ENCODE results near the gene CUL3.

The CUL3 gene

DNA sequence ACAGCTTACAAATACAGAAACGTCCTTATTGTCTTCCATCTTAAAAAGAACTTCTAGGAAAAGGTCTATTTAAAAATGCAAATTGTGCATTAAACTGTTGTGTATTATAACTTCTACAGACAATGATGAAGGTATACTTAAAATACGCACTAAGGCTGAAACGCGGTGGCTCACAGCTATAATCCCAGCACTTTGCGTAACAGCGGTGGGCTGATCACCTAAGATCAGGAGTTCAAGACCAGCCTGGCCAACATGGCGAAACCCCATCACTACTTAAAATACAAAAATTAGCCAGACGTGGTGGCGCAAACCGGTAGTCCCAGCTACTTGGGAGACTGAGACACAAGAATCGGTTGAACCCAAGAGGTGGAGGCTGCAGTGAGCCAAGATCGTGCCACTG, 4.9 kb downstream of the CUL3 start:
- no peak for DNase-seq (ENCODE audit: low read depth)

DNA sequence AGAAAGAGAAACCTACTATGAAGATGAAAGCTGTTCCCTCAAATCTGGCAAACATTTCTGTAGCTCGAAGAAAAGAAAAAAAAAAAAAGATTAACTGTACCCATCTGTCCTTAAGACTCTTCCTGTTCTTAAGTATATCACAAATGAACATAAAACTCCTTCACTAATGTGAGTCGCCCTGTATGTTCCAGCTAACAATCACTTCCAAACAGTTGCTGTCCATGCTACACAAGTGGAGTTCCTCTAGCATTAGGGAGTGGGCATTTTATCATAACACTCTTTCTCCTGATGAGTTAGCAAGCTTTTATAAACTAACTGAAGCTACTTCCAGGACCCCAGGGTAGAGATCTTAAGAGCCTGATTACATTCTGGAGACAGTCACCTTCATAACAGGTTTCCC, 5.8 kb downstream of the CUL3 start:
- no peak for DNase-seq (ENCODE audit: low read depth)

DNA sequence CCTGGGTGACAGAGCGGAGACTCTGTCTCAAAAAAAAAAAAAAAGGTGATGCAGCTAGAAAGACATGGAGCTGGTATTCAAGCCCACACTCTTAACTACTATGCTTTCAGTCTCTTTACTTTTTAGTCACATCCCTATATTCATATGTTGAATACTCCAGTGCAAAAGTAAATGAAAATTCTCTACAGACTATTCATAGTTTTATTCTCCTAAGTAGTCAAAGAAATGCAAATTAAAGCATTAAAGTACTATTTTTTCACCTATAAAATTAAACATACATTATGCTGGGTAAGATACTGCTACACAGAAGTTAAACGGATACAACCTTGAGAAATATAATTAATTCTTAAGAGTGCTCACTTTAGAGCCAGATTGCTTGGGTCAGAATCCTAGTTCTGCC, 7.6 kb downstream of the CUL3 start:
- no peak for DNase-seq (ENCODE audit: low read depth)

DNA sequence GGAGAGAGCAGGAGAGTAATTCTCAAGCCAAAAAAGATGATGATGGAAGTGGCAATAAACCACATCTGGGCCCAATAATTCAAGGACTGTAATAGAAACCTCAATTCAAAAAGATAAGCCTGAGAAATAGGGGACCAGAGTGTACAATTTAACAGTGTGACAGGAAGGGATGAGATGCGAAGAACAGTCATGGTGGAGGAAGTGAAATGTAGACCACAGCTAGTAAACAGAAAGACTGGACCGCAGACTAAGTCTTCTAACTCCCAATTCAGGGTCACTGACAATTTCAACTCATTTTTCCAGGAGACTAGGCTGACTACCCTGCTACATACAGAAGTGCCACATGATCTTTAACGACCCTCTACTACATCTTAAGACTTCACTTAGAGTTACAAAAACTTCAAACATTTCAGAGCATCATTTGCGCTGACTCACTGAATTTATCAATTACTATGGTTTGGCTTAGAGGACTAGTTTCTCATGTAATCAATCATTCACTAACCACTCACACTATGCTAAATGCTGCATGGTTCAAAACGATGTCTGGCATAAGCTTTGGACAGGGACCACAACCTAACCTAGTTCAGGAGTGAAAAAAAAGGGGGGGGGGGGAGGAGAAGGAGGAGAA, 9.0 kb downstream of the CUL3 start:
- no peak for DNase-seq (ENCODE audit: low read depth)

DNA sequence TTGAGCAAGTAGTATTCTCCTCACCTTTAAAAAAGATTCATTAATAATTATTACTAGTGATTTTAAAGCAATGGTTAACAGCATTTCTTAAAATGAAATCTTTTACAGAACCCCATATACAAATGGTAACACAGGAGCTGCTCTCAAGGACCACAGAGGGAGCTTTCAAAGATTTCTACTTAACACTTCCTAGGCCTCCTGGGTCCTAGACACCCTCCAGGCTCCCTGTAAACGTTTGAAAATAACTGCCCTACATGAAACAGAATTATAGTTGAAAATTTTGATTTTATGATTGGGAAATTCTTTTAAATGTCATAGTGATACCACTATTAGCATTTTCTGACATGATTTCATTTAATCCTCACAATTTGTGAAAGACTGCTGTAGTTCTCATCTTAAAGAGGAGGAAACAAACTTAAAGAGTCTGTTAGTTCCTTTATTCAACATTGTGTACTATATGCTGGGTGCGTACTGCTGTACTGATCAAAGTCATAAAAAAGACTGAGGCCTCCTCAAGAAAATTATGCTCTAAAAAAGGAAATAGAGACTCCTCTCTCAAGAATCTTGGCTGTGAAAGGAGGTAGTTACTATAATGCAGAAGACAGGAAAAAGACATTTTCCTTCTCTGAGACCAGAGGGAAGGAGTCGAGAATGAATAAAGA, 10.6 kb downstream of the CUL3 start:
- no peak for DNase-seq (ENCODE audit: low read depth)

DNA sequence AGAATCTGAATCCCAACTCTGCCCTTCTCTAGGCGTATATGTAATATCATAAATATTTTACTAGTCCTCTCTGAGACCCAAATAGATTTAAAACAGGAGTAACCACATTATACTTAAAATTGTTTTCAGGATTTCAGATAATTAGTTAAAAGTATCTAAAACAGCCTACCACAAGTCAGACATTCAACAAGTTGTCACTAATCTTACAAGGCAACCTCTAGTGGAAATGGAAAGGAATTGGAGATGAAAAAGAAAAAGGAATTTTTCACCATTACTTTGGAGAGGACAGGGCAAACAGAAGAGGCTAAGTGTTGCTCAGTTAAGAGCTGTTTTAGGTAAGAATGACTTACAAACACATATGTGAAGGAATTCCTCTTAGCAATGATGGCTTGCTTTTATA, 11.4 kb downstream of the CUL3 start:
- DNase-seq (ENCODE audit: low read depth): no peak

DNA sequence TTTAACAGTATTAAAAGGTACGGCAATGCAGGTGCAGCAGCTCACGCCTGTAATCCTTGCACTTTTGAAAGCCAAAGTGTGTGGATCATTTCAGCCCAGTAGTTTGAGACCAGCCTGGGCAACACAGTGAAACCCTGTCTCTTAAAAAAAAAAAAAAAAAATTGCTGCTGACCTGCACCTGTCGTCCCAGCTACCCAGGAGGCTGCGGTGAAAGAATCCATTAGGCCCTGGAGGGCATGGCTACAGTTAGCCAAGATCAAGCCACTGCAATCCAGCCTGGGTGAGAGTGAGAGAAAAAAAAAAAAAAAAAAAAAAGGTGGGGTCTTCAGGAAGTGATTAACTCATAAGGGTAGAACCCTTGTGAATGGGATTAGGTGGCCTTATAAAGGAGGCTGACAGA, 12.8 kb downstream of the CUL3 start:
- no peak for DNase-seq (ENCODE audit: low read depth)

DNA sequence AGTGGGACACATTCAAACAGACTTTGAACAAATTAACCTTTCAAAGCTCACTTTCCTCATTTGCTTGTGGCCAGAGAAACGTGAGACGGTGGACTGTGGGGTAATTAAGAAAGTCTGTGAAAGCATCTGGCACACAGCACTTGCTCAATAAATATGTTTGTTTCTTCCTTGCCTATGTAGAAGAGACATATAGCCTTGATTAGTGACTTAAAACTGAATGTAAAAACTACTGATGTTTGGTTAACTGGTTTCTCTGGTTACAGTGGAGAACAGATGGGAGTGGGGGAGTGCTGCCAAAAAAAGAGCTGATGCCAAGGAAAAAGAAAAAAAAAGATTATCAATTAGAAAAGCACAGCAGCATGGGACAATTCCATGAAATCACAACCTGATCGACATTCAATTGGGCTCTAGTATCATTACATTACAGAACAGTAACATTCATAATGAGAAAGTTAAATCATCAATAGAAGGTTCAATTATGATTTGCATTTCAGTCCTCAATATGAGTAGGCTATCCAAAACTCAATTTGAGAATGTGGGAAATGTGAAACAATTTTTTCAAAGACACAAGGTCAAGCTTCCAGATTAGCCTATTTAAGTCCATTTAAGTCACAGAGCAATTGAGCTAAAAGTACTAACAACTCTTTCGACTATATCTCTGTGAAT, 14.7 kb downstream of the CUL3 start:
- DNase-seq (ENCODE audit: low read depth): no peak

DNA sequence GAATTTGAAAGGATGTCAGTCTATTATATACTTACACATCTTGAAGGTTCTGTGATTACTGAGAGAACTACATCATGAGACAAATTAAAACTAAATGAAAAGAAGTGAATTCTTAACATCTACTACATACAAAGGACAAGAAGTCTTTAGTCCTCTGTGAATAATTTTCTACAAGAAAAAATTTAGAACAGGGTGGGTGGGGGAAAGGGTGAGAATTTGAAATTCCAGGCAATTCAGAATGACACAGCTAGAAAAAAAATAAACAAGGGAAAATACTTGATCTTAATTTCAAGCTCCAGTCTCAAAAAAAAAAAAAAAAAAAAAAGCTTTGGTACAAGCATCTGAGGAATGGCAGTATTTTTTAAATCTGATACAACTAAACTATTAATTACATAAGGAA, 15.5 kb downstream of the CUL3 start:
- DNase-seq (ENCODE audit: low read depth): no peak

DNA sequence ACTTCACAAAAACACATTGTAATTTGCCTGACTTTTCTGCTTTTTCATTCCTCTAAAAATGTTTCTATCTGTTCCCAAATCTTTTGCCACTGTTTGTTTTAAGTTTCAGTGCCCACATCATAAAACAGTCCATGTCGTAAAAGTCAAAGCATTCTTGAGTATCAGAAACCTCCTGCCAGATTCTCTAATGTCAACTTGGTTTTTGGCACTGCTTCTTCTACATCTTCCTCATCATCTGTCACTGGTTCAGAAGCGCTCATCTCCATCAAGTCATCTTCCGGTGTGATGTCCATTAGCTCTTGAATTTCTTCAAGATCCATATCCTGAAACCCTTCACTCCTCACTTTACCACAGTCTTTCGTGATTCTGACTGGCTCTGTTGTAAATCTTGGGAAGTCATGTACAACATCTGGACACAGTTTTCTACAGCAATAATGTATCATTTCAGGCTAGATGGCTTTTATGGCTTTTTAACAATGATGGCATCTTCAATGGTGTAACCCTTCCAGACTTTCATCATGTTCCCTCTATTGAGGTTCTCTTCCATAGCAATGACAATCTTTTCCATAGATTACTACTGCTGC, 19.6 kb downstream of the CUL3 start:
- DNase-seq (ENCODE audit: low read depth): no peak

DNA sequence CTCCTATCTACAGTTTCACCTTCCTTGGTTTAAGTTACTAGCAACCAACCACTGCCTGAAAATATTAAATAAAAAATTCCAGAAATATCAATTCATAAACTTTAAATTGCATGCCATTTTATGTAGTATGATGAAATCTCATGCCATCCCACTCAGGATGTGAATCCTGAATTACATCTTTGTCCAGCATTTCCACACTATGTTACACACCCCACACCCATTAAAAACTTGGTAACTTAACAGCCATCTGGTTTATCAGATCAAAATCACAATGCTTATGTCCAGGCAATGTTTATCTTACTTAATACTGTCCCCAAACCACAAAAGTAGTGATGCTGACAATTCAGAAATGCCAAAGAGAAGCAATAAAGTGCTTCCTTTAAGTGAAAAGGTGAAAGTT, 21.6 kb downstream of the CUL3 start:
- DNase-seq (ENCODE audit: low read depth): no peak

DNA sequence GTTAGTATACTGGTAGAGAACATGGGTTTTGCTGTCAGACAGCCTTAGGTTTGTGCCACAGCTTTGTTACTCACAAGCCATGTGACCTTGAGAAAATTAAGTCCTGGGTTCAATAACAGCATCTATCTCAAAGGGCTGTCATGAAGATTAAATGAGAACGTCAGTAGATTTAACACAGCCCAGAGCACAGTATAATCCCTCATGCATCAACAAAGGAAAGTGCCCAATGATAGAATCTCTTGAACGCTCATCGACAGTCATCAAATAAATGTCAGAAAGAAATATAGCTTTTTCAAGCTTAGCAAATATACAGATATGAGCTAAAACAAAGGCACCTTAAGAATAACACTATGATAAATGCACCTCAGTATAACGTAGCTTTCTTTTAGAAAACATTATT, 22.3 kb downstream of the CUL3 start:
- DNase-seq (ENCODE audit: low read depth): no peak

DNA sequence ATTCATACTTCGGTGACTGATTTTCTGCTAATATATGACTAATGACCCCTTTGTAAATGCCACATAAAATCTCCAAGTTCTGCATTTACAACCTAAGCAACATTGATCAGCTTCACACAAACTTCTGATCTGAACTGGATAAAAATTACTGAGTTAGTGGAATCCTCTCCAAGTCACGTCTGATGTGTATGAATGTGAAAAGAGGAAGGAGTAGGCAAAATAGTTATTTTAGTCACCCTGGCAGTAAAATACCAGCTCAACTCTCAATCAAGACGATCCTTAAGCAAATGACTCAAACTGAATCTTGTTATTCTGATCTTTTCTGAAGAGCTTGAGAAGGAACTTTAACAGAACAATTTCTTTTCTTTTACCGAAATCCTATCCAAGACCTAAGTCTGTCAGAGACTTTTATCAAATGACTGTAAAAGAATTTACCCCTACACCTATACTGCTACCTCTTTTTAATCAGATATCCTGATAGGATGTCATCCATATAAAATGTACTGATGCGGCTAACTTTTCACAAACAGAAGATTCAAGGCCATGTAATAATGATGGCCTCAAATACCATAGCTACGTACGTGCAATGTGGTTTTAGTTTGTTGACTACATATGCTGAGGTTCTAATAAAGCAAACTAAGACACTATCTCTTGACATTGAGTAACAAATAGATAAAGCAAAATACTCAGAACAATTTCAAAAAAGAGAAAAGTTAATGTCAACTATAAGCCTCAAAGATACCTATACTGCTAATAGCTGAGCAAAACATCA, 23.7 kb downstream of the CUL3 start:
- DNase-seq (ENCODE audit: low read depth): no peak

DNA sequence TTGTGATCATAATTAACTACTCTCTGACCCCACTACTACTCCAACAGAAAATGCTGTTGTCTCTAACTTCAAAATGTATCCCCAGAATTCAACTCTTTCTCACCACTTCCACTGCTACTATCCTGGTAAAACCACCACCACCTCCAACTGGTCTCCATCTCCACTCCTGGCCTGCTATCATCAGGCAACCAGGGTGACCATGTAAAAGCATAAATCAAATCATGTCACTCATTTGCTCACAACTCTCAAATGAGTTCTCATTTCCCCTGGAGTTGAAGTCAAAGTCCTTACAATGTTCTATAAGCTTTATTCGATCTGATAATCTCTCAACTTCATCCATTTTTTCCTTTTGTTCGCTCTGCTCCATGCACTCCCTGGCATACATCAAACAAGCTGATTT, 24.6 kb downstream of the CUL3 start:
- no peak for DNase-seq (ENCODE audit: low read depth)

DNA sequence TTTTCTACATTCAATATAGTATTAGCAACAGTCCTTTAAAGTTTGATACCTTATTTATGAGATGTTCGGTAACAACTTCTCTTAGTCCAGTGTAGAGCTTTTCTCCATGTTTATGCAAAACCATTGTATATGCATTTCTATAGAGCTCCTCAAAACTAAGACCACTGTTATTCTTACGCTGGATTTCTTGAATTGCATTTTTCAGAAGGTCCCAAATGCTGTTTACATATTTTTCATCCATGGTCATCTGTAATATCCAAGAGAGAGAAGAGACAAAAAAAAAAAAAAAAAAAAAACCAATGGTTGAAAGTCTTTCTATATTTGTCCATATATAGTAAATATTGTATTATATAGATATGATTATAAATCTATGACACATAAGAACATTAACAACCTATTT, 27.6 kb downstream of the CUL3 start:
- no peak for DNase-seq (ENCODE audit: low read depth)

DNA sequence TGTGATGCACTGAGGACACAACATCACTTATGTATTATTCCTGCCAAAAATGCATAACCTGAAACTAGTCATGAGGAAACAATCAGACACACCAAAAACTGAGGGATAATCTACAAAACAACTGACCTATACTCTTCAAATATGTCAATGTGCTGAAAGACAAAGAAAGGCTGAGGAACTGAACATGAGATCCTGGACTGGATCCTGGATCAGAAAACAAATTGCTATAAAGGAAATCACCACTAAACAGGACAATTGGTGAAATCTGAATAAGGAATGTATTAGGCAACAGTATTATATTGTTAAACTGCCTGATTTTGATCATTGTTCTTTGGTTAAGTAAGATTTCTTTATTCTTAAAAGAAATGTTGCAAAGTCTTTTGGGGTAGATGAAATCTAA, 28.8 kb downstream of the CUL3 start:
- no peak for DNase-seq (ENCODE audit: low read depth)

DNA sequence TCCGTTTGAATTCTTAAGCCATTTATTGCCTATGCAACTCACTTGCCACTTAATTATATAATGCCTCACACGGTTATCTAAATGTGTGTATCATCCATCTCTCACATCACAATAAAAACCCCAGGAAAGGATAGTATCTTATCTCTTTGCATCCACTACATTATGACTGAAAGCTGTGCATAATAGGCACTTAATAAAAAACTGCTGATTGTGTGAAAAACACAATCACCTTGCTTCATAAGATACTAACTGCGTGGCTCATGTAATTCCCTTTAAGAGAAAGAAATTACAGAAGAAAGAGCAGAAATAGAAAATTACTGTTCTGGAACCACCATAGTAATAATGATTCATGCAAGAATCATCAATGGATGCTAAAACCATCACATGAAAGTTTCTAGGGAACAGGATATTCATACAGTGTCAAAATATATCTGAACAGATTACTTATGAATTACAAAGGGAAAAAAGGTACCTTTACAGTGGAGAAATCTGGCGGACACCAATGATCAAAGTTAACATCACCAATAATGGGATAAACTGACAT, 29.3 kb downstream of the CUL3 start:
- no peak for DNase-seq (ENCODE audit: low read depth)

DNA sequence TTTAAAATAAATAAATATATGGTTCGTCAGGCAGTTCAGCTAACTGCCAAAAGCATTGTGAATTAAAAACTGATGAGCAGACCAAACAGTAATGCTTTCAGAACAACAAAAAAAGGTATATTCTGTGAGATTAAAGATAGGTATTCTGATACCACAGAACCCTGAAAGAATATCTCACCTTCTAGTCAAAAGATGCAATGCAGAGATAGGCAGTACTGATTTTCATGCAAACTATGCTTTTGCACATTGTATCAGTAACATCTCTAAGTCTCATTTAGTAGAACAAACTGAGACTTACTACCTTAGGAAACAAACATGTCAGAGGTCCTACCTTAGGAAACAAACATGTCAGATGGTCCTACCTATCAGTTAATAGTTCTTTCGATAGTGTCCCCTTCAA, 32.4 kb downstream of the CUL3 start:
- DNase-seq (ENCODE audit: low read depth): no peak

DNA sequence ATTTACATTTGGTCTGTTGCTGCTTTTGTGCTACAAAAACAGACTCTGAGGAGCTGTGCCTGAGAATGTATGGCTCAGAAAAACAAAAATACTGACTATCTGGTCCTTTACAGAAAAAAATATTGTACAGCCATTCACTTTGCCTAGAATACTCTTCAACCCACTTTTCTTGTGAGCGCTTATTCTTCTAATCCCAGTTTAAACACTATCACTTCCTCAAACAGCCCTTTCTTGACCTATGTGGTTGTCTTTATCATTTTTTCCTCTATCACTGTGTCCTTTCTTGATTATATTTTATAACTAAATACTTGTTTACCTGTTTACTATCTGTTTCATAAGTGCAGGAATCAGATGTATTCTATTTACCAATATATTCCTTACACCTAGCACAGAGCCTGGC, 33.5 kb downstream of the CUL3 start:
- DNase-seq (ENCODE audit: low read depth): no peak

DNA sequence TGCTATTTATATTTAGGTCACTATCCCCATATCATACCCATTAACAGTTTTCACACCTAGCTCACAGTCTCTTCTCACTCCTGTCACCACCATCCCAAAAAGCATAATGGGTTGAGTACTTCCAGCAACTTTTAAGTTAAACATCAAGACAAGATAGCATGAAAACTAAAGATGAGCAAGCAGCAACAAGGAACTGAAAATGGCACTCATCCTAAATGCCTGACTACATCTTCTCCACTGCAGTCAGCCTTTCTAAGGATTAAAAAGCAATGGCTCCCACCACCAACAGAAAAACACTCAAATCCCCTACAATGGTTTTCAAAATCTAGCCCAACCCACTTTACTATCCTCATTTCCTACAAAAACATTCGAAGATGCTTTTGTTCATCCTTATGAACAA, 38.2 kb downstream of the CUL3 start:
- no peak for DNase-seq (ENCODE audit: low read depth)

DNA sequence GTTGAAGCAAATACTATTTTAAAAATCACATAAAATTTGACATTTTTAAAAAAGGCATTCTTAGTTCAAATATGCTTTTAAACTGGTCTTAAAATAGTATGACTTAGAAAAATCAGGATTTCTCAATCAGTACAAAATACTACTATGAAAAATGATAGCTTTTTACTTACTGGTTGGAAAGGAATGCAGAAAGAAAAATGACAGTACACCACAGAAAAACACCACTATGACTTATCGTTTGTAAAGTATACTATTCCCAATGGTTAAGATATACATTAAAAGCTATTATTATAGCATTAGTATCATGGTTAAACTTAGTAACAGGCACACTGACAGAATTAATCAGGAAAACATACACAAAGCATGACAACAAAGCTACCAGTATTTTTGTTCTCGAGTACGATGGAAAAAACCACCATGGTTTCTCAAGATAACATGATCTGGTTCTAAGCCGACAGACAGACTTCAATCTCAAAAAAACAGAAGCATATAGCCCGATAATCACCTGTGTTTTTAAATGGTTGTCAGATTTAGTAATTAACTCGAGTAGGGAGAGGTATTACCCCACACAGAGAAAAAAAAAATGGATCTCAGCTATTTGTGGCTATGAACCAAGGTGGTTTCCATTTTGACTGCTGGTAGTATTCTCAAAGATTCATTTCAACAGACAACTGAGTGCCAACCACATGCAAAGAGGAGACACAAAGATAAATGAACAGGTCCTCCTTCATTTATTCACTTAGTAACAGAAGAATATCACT, 39.1 kb downstream of the CUL3 start:
- DNase-seq (ENCODE audit: low read depth): no peak

DNA sequence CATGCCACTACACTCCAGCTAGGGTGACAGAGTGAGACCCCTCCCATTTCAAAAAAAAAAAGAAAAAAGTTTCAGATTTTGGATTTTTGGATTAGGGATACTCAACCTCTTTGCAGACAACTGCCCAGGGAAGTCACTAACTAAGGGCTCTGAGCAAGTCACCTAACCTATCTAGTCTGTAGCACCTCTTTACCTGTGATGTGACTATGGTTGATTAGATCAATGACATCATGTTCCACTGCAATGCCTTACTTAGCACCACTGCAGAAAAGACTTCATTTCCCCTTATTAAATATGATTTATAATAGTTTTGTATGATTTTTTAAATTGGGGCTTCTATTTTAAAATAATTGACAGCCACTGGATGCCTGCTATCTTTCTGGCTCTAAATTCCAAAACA, 41.2 kb downstream of the CUL3 start:
- DNase-seq (ENCODE audit: low read depth): no peak
